ENCODE measurements around the gene TTC34. TPM values are rescaled to one million over a fixed set of nuclear protein-coding genes. Genes with fewer than 3 reads are reported as not detected.
A peak's percentile ranks its signal among the peaks of the same experiment; 100 is the strongest.

TTC34 gene
- total RNA-seq, 4 donors from 2014 or later, result 0.14 to 6.0 (median 0.75) TPM

- in situ Hi-C loops (cut with MboI; ENCODE audit: low pct_ligation_motif_present in 1 of 4, low pct_unique_long_range_greater_than_20kb in 1 of 4, low sequenced_read_pairs in 3 of 4), result no loop called here
- no peaks in the 10 kb centered on the region for H3K36me3 ChIP-seq
- intact Hi-C loops (cut with DNase I; ENCODE audit: low total_unique reads), result no loop called here
- H3K27me3 ChIP-seq, result no peaks in the 10 kb centered on the region
- no peak for DNase-seq
- H3K4me3 ChIP-seq, result no peak overlapping the region
- whole genome bisulfite sequencing, 2 donors (ENCODE audit: low coverage in 1 of 2), result 87% methylated on average over 12 of the region's 19 CpGs; no CpG with 5 or more reads in 1 of the 2 donors
- TF ChIP-seq EP300 (IDR thresholded peaks at IDR 0.05; ENCODE audit: low read depth) (no peak), POLR2A (IDR thresholded peaks at IDR 0.05) (no peak), POLR2AphosphoS5 (IDR thresholded peaks at IDR 0.05) (no peak)
- TF ChIP-seq, protein P1, sequence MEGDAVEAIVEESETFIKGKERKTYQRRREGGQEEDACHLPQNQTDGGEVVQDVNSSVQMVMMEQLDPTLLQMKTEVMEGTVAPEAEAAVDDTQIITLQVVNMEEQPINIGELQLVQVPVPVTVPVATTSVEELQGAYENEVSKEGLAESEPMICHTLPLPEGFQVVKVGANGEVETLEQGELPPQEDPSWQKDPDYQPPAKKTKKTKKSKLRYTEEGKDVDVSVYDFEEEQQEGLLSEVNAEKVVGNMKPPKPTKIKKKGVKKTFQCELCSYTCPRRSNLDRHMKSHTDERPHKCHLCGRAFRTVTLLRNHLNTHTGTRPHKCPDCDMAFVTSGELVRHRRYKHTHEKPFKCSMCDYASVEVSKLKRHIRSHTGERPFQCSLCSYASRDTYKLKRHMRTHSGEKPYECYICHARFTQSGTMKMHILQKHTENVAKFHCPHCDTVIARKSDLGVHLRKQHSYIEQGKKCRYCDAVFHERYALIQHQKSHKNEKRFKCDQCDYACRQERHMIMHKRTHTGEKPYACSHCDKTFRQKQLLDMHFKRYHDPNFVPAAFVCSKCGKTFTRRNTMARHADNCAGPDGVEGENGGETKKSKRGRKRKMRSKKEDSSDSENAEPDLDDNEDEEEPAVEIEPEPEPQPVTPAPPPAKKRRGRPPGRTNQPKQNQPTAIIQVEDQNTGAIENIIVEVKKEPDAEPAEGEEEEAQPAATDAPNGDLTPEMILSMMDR (IDR thresholded peaks at IDR 0.05), result no peak
- H3K27ac ChIP-seq, result no peak overlapping the region
- no peaks in the 10 kb centered on the region for H3K9me3 ChIP-seq
- peaks cover 0 to 20% (median 7%) of the 10 kb centered on the region in 4 donors for H3K4me1 ChIP-seq
Observed at GRCh38 chr1:2595261-2595811, 206.2 kb downstream of the TTC34 start.

DNA sequence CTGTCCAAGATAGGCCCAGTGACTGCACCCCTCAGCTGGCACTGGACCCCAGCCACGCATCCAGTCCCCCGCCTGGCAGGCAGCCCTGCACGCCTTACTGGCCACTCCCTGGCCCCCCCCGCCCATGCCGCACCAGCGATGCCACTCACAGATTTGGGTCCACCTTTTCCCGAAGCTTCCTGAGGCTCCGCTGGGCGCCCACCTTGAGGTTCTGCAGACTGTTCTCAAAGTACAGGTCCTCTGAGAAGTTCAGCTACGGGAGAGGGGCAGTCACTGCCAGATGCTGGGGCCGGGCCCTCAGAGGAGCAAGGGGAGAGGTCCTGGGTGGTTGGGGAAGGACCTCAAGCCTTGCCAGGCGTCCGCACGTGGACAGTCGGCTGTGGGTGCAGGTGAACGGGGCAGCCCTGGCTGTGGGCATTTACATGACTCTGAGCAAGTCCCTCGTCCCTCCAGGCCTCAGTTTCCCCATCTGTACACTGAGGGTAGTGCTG, 206.8 kb downstream of the TTC34 start:
- in situ Hi-C loops (cut with MboI; ENCODE audit: low pct_ligation_motif_present in 1 of 4, low pct_unique_long_range_greater_than_20kb in 1 of 4, low sequenced_read_pairs in 3 of 4), result no loop called here
- H3K27me3 ChIP-seq, result no peaks in the 10 kb centered on the region
- H3K36me3 ChIP-seq, result no peaks in the 10 kb centered on the region
- no peak overlapping the region for H3K4me3 ChIP-seq
- 81% methylated on average over 17 of the region's 17 CpGs; no CpG with 5 or more reads in 1 of the 2 donors for WGBS, 2 donors (ENCODE audit: low coverage in 1 of 2)
- peaks cover 0 to 20% (median 7%) of the 10 kb centered on the region in 4 donors for H3K4me1 ChIP-seq
- DNase-seq, result no peak
- H3K9me3 ChIP-seq, result no peaks in the 10 kb centered on the region
- H3K27ac ChIP-seq, result no peak overlapping the region
- intact Hi-C loops (cut with DNase I; ENCODE audit: low total_unique reads), result no loop called here
- TF ChIP-seq EP300 (IDR thresholded peaks at IDR 0.05; ENCODE audit: low read depth) (no peak), POLR2AphosphoS5 (IDR thresholded peaks at IDR 0.05) (no peak), POLR2A (IDR thresholded peaks at IDR 0.05) (no peak)
- TF ChIP-seq, protein P1 (IDR thresholded peaks at IDR 0.05), result no peak

DNA sequence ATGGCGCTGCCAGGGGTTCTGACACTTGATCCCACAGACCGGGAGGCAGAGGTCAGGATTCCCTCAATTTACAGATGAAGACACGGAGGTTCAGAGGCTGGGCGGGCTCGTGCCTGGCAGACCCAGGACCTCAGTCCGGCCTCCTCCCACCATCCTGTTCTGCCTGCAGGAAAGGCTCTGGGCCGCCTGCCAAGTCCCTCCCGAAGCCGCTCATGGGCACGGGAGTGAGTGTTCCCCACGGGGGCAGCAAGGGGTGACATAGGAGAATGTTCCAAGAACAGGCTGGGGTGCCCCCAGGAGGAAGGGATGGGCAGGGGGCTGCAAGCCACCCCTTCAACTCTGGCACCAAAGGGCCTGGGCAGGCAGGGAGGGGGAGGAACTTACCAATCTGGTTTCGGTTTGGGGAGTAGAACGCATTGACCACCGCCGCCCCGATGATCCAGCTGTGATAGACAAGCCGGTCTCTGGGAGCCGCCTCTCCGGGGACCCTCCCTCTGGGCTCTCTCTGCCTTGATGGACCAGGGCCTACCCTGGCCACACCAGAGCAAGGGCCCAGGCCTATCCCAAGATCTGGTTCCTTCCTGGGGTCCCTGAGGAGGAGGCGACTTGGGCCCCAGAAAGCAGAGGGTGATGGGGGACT, 207.4 kb downstream of the TTC34 start:
- no peak overlapping the region for H3K27ac ChIP-seq
- in situ Hi-C loops (cut with MboI; ENCODE audit: low pct_ligation_motif_present in 1 of 4, low pct_unique_long_range_greater_than_20kb in 1 of 4, low sequenced_read_pairs in 3 of 4), result no loop called here
- H3K4me3 ChIP-seq, result peak overlapping the region in 2 of 4 donors; percentile 5 to 11
- peaks cover 0 to 20% (median 7%) of the 10 kb centered on the region in 4 donors for H3K4me1 ChIP-seq
- intact Hi-C loops (cut with DNase I; ENCODE audit: low total_unique reads), result no loop called here
- no peaks in the 10 kb centered on the region for H3K27me3 ChIP-seq
- DNase-seq, result peak; percentile 65
- H3K36me3 ChIP-seq, result no peaks in the 10 kb centered on the region
- WGBS, 2 donors (ENCODE audit: low coverage in 1 of 2), result 22% methylated on average over 18 of the region's 20 CpGs; no CpG with 5 or more reads in 1 of the 2 donors
- TF ChIP-seq POLR2AphosphoS5 (IDR thresholded peaks at IDR 0.05) (no peak), EP300 (IDR thresholded peaks at IDR 0.05; ENCODE audit: low read depth) (no peak)
- H3K9me3 ChIP-seq, result no peaks in the 10 kb centered on the region

DNA sequence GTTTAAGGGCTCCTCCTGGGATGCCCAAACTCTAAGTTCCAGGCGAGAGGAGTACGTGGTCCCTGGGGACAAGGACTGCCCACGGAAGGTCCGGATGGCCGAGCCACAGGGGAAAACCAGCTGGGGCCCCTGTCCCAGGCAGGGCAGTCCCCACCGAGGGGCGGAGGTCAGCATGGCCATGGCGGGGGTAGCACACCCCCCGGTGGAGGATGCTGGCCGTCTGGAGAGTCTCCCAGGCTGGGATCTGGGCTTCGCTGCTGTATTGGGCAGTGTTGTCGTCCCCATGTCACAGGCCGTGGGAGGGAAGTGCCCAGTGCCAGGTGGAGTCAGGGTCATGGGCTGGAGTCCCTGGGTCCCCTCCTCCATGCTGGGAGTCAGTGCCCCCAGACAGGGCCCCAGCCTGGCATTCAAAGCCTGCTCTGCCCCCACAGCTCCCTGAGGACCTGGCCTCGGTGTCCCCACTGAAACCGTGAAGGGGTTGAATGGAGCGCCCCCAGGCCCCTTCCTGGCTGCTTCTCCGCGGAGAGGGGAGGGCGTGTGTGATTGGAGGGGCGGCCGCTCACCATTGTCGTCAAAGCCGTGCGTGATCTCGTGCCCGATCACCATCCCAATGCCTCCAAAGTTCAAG, 208.1 kb downstream of the TTC34 start:
- Histone ChIP-seq H3K4me3 (no peak overlapping the region), H3K4me1 (peaks cover 0 to 22% (median 7%) of the 10 kb centered on the region in 4 donors), H3K36me3 (no peaks in the 10 kb centered on the region), H3K27me3 (no peaks in the 10 kb centered on the region), H3K27ac (peak overlapping the region in 2 of 4 donors; percentile 38 to 56), H3K9me3 (no peaks in the 10 kb centered on the region)
- intact Hi-C loops (cut with DNase I; ENCODE audit: low total_unique reads) (no loop called here), in situ Hi-C loops (cut with MboI; ENCODE audit: low pct_ligation_motif_present in 1 of 4, low pct_unique_long_range_greater_than_20kb in 1 of 4, low sequenced_read_pairs in 3 of 4) (no loop called here)
- peak; percentile 11 for DNase-seq
- 70% methylated on average over 18 of the region's 26 CpGs; no CpG with 5 or more reads in 1 of the 2 donors for WGBS, 2 donors (ENCODE audit: low coverage in 1 of 2)
- no peak for TF ChIP-seq POLR2AphosphoS5 (IDR thresholded peaks at IDR 0.05)
- TF ChIP-seq EP300 (IDR thresholded peaks at IDR 0.05; ENCODE audit: low read depth), result no peak
- TF ChIP-seq, protein P1 (IDR thresholded peaks at IDR 0.05), result no peak
- TF ChIP-seq POLR2A (IDR thresholded peaks at IDR 0.05), result no peak
